ENCODE measurements around the gene RBM17. TPM values are rescaled to one million over a fixed set of nuclear protein-coding genes. Genes with fewer than 3 reads are reported as not detected.

Gene RBM17
- total and polyA plus RNA-seq, 10 of the 15 experiments (the other 5 are each of a cell fraction or from before 2014, with no cell fraction given), result 28.4 to 181 (median 83.9) TPM

DNA sequence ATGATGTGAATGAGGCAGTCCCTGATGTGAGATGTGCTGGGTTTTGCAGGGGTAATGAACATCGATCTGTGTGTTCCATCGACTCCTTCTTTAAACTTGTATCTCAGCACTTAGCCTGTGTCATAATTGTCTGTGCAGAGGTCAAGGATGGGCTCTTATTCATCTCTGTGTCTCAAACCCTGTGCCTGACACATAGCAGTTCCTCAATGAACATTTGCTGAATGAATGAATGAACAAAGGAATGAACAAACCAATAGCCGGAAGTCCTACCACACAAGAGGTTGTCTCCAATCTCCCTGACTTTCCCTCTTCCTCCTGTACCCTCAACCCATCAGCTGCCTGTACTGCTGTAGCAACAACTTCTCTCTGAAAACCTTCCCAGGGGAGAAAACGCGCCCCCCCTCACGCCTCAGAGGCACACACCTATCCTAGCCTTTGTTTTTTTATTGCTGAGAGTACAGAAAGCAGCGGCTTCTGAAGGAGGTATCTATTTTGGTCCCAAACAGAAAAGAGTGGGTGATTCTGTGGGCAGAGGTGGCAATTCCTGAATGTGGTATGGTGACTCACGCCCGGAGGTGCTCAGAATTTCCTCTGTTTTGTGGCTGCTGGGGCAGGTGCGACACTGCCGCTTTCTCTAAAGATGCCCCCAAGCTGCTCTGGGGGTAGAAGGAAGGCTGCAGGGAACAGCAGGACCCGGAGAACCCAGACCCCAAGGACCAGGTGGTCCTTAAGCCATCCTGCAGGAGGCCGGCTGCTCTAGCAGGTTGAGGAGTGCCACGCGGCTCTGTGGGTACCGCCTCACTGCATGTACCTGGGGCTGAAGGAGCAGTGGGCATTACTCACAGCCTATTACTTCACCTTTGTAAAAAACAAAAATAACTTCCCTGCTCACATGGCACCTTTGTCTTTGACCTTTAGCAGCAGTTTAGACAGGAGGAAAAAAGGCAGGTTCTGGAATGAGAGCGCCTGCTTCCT lies 36.3 kb upstream of the RBM17 start (continued):
- no peak for TF ChIP-seq FOXK2 (IDR thresholded peaks at IDR 0.05)
- TF ChIP-seq, protein P1, sequence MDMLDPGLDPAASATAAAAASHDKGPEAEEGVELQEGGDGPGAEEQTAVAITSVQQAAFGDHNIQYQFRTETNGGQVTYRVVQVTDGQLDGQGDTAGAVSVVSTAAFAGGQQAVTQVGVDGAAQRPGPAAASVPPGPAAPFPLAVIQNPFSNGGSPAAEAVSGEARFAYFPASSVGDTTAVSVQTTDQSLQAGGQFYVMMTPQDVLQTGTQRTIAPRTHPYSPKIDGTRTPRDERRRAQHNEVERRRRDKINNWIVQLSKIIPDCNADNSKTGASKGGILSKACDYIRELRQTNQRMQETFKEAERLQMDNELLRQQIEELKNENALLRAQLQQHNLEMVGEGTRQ (IDR thresholded peaks at IDR 0.05; ENCODE audit: borderline replicate concordance, low read depth, low read length), result no peak
- TF ChIP-seq, protein P2, sequence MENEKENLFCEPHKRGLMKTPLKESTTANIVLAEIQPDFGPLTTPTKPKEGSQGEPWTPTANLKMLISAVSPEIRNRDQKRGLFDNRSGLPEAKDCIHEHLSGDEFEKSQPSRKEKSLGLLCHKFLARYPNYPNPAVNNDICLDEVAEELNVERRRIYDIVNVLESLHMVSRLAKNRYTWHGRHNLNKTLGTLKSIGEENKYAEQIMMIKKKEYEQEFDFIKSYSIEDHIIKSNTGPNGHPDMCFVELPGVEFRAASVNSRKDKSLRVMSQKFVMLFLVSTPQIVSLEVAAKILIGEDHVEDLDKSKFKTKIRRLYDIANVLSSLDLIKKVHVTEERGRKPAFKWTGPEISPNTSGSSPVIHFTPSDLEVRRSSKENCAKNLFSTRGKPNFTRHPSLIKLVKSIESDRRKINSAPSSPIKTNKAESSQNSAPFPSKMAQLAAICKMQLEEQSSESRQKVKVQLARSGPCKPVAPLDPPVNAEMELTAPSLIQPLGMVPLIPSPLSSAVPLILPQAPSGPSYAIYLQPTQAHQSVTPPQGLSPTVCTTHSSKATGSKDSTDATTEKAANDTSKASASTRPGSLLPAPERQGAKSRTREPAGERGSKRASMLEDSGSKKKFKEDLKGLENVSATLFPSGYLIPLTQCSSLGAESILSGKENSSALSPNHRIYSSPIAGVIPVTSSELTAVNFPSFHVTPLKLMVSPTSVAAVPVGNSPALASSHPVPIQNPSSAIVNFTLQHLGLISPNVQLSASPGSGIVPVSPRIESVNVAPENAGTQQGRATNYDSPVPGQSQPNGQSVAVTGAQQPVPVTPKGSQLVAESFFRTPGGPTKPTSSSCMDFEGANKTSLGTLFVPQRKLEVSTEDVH (IDR thresholded peaks at IDR 0.05; ENCODE audit: low read depth, partially characterized antibody), result peak; percentile 58
- TF ChIP-seq IKZF2 (IDR thresholded peaks at IDR 0.05), result peak; percentile 99
- TF ChIP-seq, protein P3, sequence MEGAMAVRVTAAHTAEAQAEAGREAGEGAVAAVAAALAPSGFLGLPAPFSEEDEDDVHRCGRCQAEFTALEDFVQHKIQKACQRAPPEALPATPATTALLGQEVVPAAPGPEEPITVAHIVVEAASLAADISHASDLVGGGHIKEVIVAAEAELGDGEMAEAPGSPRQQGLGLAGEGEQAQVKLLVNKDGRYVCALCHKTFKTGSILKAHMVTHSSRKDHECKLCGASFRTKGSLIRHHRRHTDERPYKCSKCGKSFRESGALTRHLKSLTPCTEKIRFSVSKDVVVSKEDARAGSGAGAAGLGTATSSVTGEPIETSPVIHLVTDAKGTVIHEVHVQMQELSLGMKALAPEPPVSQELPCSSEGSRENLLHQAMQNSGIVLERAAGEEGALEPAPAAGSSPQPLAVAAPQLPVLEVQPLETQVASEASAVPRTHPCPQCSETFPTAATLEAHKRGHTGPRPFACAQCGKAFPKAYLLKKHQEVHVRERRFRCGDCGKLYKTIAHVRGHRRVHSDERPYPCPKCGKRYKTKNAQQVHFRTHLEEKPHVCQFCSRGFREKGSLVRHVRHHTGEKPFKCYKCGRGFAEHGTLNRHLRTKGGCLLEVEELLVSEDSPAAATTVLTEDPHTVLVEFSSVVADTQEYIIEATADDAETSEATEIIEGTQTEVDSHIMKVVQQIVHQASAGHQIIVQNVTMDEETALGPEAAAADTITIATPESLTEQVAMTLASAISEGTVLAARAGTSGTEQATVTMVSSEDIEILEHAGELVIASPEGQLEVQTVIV (IDR thresholded peaks at IDR 0.05; ENCODE audit: borderline replicate concordance, partially characterized antibody), result no peak
- no peak for TF ChIP-seq ESRRA (IDR thresholded peaks at IDR 0.05; ENCODE audit: low read length)
- no peak for TF ChIP-seq TCF3 (IDR thresholded peaks at IDR 0.05; ENCODE audit: borderline replicate concordance, insufficient read depth, low read depth, low read length)
- TF ChIP-seq, protein P4, sequence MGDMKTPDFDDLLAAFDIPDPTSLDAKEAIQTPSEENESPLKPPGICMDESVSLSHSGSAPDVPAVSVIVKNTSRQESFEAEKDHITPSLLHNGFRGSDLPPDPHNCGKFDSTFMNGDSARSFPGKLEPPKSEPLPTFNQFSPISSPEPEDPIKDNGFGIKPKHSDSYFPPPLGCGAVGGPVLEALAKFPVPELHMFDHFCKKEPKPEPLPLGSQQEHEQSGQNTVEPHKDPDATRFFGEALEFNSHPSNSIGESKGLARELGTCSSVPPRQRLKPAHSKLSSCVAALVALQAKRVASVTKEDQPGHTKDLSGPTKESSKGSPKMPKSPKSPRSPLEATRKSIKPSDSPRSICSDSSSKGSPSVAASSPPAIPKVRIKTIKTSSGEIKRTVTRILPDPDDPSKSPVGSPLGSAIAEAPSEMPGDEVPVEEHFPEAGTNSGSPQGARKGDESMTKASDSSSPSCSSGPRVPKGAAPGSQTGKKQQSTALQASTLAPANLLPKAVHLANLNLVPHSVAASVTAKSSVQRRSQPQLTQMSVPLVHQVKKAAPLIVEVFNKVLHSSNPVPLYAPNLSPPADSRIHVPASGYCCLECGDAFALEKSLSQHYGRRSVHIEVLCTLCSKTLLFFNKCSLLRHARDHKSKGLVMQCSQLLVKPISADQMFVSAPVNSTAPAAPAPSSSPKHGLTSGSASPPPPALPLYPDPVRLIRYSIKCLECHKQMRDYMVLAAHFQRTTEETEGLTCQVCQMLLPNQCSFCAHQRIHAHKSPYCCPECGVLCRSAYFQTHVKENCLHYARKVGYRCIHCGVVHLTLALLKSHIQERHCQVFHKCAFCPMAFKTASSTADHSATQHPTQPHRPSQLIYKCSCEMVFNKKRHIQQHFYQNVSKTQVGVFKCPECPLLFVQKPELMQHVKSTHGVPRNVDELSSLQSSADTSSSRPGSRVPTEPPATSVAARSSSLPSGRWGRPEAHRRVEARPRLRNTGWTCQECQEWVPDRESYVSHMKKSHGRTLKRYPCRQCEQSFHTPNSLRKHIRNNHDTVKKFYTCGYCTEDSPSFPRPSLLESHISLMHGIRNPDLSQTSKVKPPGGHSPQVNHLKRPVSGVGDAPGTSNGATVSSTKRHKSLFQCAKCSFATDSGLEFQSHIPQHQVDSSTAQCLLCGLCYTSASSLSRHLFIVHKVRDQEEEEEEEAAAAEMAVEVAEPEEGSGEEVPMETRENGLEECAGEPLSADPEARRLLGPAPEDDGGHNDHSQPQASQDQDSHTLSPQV (IDR thresholded peaks at IDR 0.05), result peak; percentile 60; the same call in 1 of the 2 replicates
- 0 out of 2 replicates have a peak, but pooled peaks have one; percentile 43 for TF ChIP-seq CHD2 (IDR thresholded peaks at IDR 0.05; ENCODE audit: borderline replicate concordance, low read depth, low read length)
- no peak for TF ChIP-seq HDAC2 (IDR thresholded peaks at IDR 0.05)
- peak; percentile 80; the same call in 1 of the 2 replicates for TF ChIP-seq BMI1 (IDR thresholded peaks at IDR 0.05; ENCODE audit: borderline replicate concordance)
- TF ChIP-seq, protein P5, sequence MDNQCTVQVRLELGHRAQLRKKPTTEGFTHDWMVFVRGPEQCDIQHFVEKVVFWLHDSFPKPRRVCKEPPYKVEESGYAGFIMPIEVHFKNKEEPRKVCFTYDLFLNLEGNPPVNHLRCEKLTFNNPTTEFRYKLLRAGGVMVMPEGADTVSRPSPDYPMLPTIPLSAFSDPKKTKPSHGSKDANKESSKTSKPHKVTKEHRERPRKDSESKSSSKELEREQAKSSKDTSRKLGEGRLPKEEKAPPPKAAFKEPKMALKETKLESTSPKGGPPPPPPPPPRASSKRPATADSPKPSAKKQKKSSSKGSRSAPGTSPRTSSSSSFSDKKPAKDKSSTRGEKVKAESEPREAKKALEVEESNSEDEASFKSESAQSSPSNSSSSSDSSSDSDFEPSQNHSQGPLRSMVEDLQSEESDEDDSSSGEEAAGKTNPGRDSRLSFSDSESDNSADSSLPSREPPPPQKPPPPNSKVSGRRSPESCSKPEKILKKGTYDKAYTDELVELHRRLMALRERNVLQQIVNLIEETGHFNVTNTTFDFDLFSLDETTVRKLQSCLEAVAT (IDR thresholded peaks at IDR 0.05), result peak; percentile 69
